Activated naive CD8-positive, alpha-beta T cell treated with anti-CD3 and anti-CD28 coated beads, Interleukin-2, amount 50 U/mL, for 16 hours (primary cell): ENCODE results near the gene RAB34.

ENCODE experiments used
- DNase-seq: peaks from one replicate; pipeline ENCODE4 v3.0.0-alpha.2; 2020; ENCODE audit warnings: low read depth, low spot score

RAB34 gene

GRCh38 chr17:28685366-28685765, 32.3 kb downstream of the RAB34 start:
- DNase-seq: no peak

GRCh38 chr17:28684963-28685362, 32.7 kb downstream of the RAB34 start:
- no peak for DNase-seq

GRCh38 chr17:28682655-28683054, 35.0 kb downstream of the RAB34 start:
- no peak for DNase-seq

- no peak for DNase-seq
Observed at GRCh38 chr17:28675980-28676379, 41.7 kb downstream of the RAB34 start.

GRCh38 chr17:28675490-28675889, 42.2 kb downstream of the RAB34 start:
- DNase-seq: no peak

- DNase-seq: no peak
Observed at GRCh38 chr17:28669918-28670317, 47.8 kb downstream of the RAB34 start.

- no peak for DNase-seq
Observed at GRCh38 chr17:28667870-28668269, 49.8 kb downstream of the RAB34 start.

- DNase-seq: no peak
Observed at GRCh38 chr17:28665994-28666393, 51.7 kb downstream of the RAB34 start.
